GM10266 (cell line): ENCODE results near the gene ZMYND8.
A peak's percentile ranks its signal among the peaks of the same experiment; 100 is the strongest.

Experiments
- DNase-seq: peaks from one replicate; pipeline ENCODE4 v3.0.0; 2012; ENCODE audit errors: extremely low spot score
- CTCF ChIP-seq: IDR thresholded peaks from 2 replicates; pipeline ENCODE4 v1.5.1; 2012; ENCODE audit warnings: mild to moderate bottlenecking, low read depth; ENCODE audit not compliant: control insufficient read depth, insufficient read depth; ENCODE audit errors: missing control alignments

Gene ZMYND8

DNA sequence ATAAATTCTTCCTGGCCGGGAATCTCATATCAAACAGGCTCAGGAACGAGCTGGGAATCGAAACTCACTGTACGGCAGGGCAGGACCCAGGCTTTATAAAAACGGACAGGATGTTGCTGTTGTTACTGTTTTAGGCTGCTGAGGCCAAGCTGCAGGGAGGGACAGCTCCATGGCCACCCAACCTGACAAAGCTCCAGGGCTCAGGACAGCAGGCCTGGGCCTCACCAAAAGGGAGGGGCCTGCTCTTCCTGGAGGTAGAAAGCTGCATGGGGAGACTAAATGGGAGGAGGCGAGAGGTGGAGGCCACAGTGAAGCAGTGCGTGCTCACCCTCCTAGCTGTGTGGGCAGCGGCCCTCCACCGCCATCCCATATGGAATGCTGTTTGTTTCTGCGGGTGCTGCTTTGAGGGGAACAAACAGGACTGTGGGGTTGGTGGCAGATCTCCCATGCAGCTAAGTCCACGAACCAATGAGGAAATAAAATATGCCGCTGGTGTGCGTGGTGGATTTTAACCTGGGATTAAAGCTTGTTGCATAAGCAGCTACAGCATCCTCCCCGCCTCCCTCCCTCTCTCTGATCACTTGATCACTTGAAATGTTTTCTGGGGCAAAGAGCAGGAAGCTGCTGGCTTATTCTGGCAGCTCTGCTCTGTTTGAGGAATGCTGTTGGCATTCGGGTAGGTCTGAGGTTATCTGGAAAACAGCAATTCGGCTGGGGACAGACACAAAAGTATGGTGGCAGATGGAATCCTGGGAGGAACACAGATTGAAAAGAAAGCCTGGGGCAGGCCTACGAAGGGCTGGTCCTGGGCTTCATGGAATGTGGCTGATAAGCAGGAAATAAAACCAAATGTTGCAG, 2.4 kb upstream of the ZMYND8 start:
- TF ChIP-seq CTCF = no peak
- DNase-seq = no peak

- no peak for TF ChIP-seq CTCF
- DNase-seq = no peak
Observed at GRCh38 chr20:47358039-47358671, 1.7 kb upstream of the ZMYND8 start.

DNA sequence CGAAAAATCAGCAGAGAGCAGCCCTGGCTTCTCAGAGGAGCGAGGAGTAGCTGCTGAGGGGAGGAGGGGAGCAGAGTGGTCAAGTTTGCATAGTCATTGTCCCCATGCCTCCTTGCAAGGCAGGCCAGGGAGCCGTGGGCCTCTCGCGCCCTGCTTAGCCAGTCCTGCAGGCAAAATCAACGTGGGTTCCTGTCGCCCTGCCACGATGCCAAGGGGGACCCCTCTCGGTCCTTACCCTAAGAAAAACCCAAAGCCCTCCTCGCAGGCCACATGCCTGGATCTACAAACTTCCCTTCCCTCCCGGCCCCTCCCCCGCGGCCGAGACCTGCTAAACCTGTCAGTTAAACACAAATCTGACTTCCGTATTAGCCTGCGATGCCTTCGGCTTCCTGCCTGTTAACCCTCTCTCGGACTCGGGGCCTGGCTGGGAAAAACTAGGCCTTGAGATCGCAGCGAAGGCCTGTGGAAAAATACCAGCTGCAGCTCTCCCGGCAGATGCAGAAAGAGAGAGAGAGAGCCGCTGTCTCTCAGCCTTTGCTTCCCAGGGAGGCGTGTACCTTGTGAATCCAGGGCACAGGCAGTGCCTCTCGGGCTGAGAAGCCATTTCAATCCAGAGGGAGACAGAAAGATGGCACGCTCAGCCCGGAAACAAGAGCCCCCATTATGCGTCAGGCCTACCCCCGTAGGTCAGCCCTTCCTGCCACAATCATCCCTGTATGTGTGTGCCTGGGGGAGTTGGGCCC, 968 bp upstream of the ZMYND8 start:
- no peak for TF ChIP-seq CTCF
- peak; percentile 62 for DNase-seq

DNA sequence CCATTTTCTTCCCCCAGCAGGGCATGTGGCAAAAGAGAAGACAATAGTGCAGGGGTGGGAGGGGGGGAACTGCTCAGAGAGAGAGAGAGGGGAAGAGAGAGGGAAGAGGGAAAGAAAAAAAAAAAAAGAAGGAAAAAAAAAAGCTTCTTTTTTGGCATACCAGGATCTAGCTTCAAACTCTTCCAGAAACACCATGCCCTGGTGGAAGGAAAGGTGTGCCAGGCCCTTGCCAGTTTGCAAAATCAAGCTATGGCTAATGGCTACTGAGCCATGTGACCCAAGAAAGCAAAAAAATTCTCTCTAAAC, 326 bp downstream of the ZMYND8 start:
- no peak for DNase-seq
- TF ChIP-seq CTCF = no peak

GRCh38 chr20:47355489-47356219, 845 bp downstream of the ZMYND8 start:
- no peak for DNase-seq
- TF ChIP-seq CTCF = no peak

GRCh38 chr20:47354714-47355488, 1.6 kb downstream of the ZMYND8 start:
- no peak for DNase-seq
- TF ChIP-seq CTCF = no peak
